K562 (cell line): ENCODE results near the gene SLC35A2.

Source experiments
- ATF1 ChIP-seq, 2 experiments: fragments of 450-650 bp in 1 of 2; IDR thresholded peaks; 2 replicates each; pipeline ENCODE4 v1.6.1; 2016; ENCODE audit warnings: missing compliant biosample characterization in 1 of 2, missing genetic modification characterization in 1 of 2
- CREB1 ChIP-seq, 2 experiments: sonication (generic) in 1 of 2; formaldehyde crosslinking in 1 of 2; IDR thresholded peaks; 2 replicates each; pipeline versions ENCODE4 v1.6.1 to v1.8.0; 2012 to 2022; ENCODE audit warnings: inconsistent platforms in 1 of 2, mild to moderate bottlenecking in 1 of 2, missing genetic modification reagents in 1 of 2, moderate library complexity in 1 of 2
- EHMT2 ChIP-seq: fragments of 450-650 bp; IDR thresholded peaks from 2 replicates; pipeline ENCODE4 v1.6.1; 2018; ENCODE audit warnings: antibody characterized with exemption
- EZH2 ChIP-seq: IDR thresholded peaks from 2 replicates; pipeline ENCODE4 v1.6.1; 2012; ENCODE audit warnings: low read depth, mild to moderate bottlenecking, inconsistent platforms, low read length, borderline replicate concordance
- GABPA ChIP-seq: fragments of 200-800 bp; sonication (Bioruptor generic); conservative IDR thresholded peaks from 2 replicates; pipeline ENCODE4 v1.6.1; 2016; ENCODE audit warnings: low read depth, missing genetic modification characterization, missing compliant biosample characterization
- NBN ChIP-seq: fragments of 450-650 bp; IDR thresholded peaks from 2 replicates; pipeline ENCODE4 v1.6.1; 2016; ENCODE audit warnings: low read depth, mild to moderate bottlenecking
- POLR2A ChIP-seq: fragments of 450-650 bp; conservative IDR thresholded peaks from 2 replicates; pipeline ENCODE4 v1.6.1; 2016
- POLR2G ChIP-seq: fragments of 200-400 bp; formaldehyde crosslinking; IDR thresholded peaks from 2 replicates; pipeline ENCODE4 v1.6.1; 2017; ENCODE audit warnings: low read depth, mild to moderate bottlenecking, antibody characterized with exemption, low read length, moderate library complexity
- YY1 ChIP-seq, 3 experiments: IDR thresholded peaks; 2 replicates each; pipeline ENCODE4 v1.6.1; 2011; ENCODE audit warnings: low read length in 2 of 3, mild to moderate bottlenecking in 2 of 3, moderate library complexity in 2 of 3, borderline replicate concordance in 1 of 3, control low read depth in 1 of 3, low read depth in 1 of 3; ENCODE audit not compliant: insufficient read depth in 3 of 3, insufficient replicate concordance in 2 of 3, control insufficient read depth in 1 of 3, insufficient read length in 1 of 3; ENCODE audit errors: extremely low read depth in 1 of 3
- ZBTB33 ChIP-seq: sonication (generic); formaldehyde crosslinking; IDR thresholded peaks from 2 replicates; pipeline ENCODE4 v1.8.1; 2023; ENCODE audit warnings: mild to moderate bottlenecking, missing genetic modification reagents
- ZBTB49 ChIP-seq: sonication (generic); formaldehyde crosslinking; IDR thresholded peaks from 2 replicates; pipeline ENCODE4 v1.8.0; 2022; ENCODE audit warnings: missing genetic modification reagents, mild to moderate bottlenecking, borderline replicate concordance
- TF ChIP-seq, protein P1 (sequence below), 3 experiments: IDR thresholded peaks in 2 of 3; conservative IDR thresholded peaks in 1 of 3; 2 replicates each; pipeline ENCODE4 v1.5.1; 2011 to 2012; ENCODE audit warnings: low read length in 3 of 3, mild to moderate bottlenecking in 3 of 3, control low read depth in 2 of 3, improper control_type of control experiment in 1 of 3, inconsistent platforms in 1 of 3, low read depth in 1 of 3, mixed read lengths in 1 of 3, moderate library complexity in 1 of 3; ENCODE audit not compliant: insufficient read depth in 2 of 3
- TF ChIP-seq, protein P2 (sequence below): sonication (generic); formaldehyde crosslinking; IDR thresholded peaks from 2 replicates; pipeline ENCODE4 v1.8.0; 2022; ENCODE audit warnings: mild to moderate bottlenecking, low read depth, missing genetic modification reagents

DNA sequence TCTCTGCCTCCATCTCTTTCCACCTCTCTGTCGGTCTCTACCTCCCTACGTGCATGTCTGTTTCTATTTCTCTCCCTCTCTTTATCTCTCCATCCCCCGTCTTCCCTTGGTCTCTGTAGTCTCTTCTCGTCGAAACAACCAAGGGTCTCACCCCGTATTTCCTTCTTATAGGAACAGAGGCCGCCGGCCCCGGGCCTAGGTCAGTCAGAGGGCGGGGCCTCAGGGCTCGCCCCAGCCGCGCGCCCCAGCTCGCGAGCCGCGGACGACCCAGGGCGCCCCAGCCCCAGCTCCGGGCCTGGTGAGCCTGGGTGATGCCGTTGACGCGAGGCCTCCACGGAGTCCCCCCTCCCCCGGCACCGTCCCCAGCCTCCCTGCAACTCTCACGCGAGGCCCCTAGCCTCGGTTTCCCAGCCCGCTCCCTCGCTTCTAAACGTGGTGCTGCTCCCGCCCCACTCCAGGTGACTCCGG lies 20.5 kb downstream of the SLC35A2 start:
- TF ChIP-seq, protein P1, sequence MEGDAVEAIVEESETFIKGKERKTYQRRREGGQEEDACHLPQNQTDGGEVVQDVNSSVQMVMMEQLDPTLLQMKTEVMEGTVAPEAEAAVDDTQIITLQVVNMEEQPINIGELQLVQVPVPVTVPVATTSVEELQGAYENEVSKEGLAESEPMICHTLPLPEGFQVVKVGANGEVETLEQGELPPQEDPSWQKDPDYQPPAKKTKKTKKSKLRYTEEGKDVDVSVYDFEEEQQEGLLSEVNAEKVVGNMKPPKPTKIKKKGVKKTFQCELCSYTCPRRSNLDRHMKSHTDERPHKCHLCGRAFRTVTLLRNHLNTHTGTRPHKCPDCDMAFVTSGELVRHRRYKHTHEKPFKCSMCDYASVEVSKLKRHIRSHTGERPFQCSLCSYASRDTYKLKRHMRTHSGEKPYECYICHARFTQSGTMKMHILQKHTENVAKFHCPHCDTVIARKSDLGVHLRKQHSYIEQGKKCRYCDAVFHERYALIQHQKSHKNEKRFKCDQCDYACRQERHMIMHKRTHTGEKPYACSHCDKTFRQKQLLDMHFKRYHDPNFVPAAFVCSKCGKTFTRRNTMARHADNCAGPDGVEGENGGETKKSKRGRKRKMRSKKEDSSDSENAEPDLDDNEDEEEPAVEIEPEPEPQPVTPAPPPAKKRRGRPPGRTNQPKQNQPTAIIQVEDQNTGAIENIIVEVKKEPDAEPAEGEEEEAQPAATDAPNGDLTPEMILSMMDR (IDR thresholded peaks at IDR 0.05 in 2 of 3, conservative IDR thresholded peaks at IDR 0.05 in 1 of 3; ENCODE audit: insufficient read depth in 2 of 3, low read depth in 1 of 3, low read length in 3 of 3): no peak
- no peak for TF ChIP-seq YY1 (IDR thresholded peaks at IDR 0.05; ENCODE audit: borderline replicate concordance in 1 of 3, control insufficient read depth in 1 of 3, extremely low read depth in 1 of 3, insufficient read depth in 3 of 3, insufficient read length in 1 of 3, insufficient replicate concordance in 2 of 3, low read depth in 1 of 3, low read length in 2 of 3)
- TF ChIP-seq POLR2A: no peak
- no peak for TF ChIP-seq ATF1 (CRISPR knock-in tag; IDR thresholded peaks at IDR 0.05)
- TF ChIP-seq ATF1 (tag; IDR thresholded peaks at IDR 0.05): no peak
- no peak for TF ChIP-seq GABPA
- TF ChIP-seq ZBTB49 (CRISPR knock-in tag): no peak
- no peak for TF ChIP-seq EZH2
- TF ChIP-seq CREB1 (IDR thresholded peaks at IDR 0.05): no peak
- no peak for TF ChIP-seq CREB1 (CRISPR knock-in tag; IDR thresholded peaks at IDR 0.05)
- TF ChIP-seq POLR2G: no peak; the same call in 1 of the 2 replicates
- TF ChIP-seq ZBTB33 (CRISPR knock-in tag): no peak
- TF ChIP-seq EHMT2: no peak
- TF ChIP-seq, protein P2, sequence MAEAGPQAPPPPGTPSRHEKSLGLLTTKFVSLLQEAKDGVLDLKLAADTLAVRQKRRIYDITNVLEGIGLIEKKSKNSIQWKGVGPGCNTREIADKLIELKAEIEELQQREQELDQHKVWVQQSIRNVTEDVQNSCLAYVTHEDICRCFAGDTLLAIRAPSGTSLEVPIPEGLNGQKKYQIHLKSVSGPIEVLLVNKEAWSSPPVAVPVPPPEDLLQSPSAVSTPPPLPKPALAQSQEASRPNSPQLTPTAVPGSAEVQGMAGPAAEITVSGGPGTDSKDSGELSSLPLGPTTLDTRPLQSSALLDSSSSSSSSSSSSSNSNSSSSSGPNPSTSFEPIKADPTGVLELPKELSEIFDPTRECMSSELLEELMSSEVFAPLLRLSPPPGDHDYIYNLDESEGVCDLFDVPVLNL: no peak
- TF ChIP-seq NBN: no peak
